NT2/D1 (cell line): Measurements from ENCODE around the gene LEO1.
A peak's percentile ranks its signal among the peaks of the same experiment; 100 is the strongest.

Experiments
- DNase-seq: peaks from one replicate; pipeline ENCODE4 v3.0.0-alpha.2; 2011; ENCODE audit warnings: low read depth, low spot score
- H3K27me3 ChIP-seq: 2 replicates; pipeline ENCODE4 v1.6.0; 2011; ENCODE audit warnings: mild to moderate bottlenecking; ENCODE audit not compliant: insufficient read length, insufficient read depth
- H3K36me3 ChIP-seq: 2 replicates; pipeline ENCODE4 v1.6.1; 2011; ENCODE audit warnings: mild to moderate bottlenecking, low read length, mixed read lengths; ENCODE audit not compliant: insufficient read depth, insufficient read length
- H3K4me1 ChIP-seq: 2 replicates; pipeline ENCODE4 v1.5.1; 2011; ENCODE audit not compliant: insufficient read depth, insufficient read length
- H3K4me3 ChIP-seq: 2 replicates; pipeline ENCODE4 v1.5.1; 2011; ENCODE audit warnings: low read depth; ENCODE audit not compliant: insufficient read length
- H3K9ac ChIP-seq: 2 replicates; pipeline ENCODE4 v1.6.0; 2011; ENCODE audit warnings: low read depth; ENCODE audit not compliant: insufficient read length
- H3K9me3 ChIP-seq: 2 replicates; pipeline ENCODE4 v1.5.1; 2011; ENCODE audit warnings: mild to moderate bottlenecking, low read length; ENCODE audit not compliant: insufficient read depth
- SUZ12 ChIP-seq: IDR thresholded peaks from 2 replicates; pipeline ENCODE4 v1.6.1; 2011; ENCODE audit not compliant: insufficient read length, insufficient read depth; ENCODE audit errors: extremely low read depth
- YY1 ChIP-seq: IDR thresholded peaks from 2 replicates; pipeline ENCODE4 v1.6.1; 2011; ENCODE audit not compliant: insufficient read length, insufficient read depth
- ZNF274 ChIP-seq: IDR thresholded peaks from 2 replicates; pipeline ENCODE4 v1.6.1; 2011; ENCODE audit warnings: mild to moderate bottlenecking, low read depth, low read length

LEO1 gene

DNA sequence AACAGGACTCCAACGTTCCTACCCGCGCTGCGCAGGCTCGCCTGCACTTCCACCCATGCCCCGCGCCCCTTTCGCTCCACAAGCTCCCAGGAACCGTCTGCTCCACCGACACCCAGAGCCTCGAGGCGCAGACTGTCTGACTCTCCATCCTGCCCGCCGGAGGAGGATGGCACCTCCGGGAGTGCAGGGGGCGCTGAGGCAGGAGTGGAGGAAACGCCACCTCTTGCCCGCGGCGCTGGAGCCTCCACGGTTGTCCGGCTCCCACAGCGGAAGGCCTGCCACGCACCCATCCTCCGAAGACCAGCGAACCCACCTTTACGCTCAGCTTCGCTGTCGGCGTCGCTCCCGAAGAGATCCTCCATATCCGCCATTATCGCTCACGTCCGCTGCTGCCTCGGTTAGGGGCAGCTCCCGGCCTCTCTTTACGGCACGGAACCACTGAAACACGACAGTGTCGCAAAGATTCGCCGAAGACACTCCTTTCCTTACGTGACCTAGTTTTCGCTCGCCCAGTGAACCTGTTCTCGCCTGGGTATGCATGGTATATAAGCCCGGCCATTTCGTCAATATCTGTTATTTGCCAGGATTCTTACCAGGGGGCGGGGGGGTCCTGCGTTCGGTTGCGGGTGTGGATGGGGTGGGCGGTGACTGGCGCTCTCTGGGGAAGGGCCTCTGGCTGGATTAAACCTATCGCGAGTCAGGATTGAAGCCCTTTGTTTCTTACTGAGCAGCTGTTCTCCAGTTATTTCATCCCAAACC lies at the start of gene LEO1:
LEO1 (minus strand) TSS at position 404 of the 759 bp plus-strand sequence; CDS start at position 371, 33 bp downstream.
- H3K27me3 ChIP-seq: no peaks in the 10 kb centered on the region
- DNase-seq: peak; percentile 60
- TF ChIP-seq SUZ12 (no peak), YY1 (peak; percentile 74)
- H3K36me3 ChIP-seq: no peaks in the 10 kb centered on the region
- no peaks in the 10 kb centered on the region for H3K4me1 ChIP-seq
- no peaks in the 10 kb centered on the region for H3K9me3 ChIP-seq
- H3K4me3 ChIP-seq: peak within 1 kb of the TSS; percentile 75
- peak within 1 kb of the TSS; percentile 95 for H3K9ac ChIP-seq

- no peak for DNase-seq
- no peaks in the 10 kb centered on the region for H3K4me1 ChIP-seq
- TF ChIP-seq ZNF274 (no peak), YY1 (no peak), SUZ12 (no peak)
- no peaks in the 10 kb centered on the region for H3K36me3 ChIP-seq
- H3K4me3 ChIP-seq: no peak overlapping the region
- no peaks in the 10 kb centered on the region for H3K27me3 ChIP-seq
- H3K9ac ChIP-seq: no peak overlapping the region
- no peaks in the 10 kb centered on the region for H3K9me3 ChIP-seq
Measured at GRCh38 chr15:52021128-52021671, 49.6 kb upstream of the LEO1 start.

- TF ChIP-seq YY1 (no peak), SUZ12 (no peak), ZNF274 (no peak)
- DNase-seq: no peak
Measured at GRCh38 chr15:52020221-52021085, 48.9 kb upstream of the LEO1 start.

GRCh38 chr15:52019394-52020220 lies 48.0 kb upstream of the LEO1 start:
- no peaks in the 10 kb centered on the region for H3K36me3 ChIP-seq
- H3K4me3 ChIP-seq: peak overlapping the region; percentile 61
- no peak for TF ChIP-seq SUZ12
- no peaks in the 10 kb centered on the region for H3K27me3 ChIP-seq
- H3K4me1 ChIP-seq: no peaks in the 10 kb centered on the region
- peak overlapping the region; percentile 76 for H3K9ac ChIP-seq
- DNase-seq: no peak
- no peaks in the 10 kb centered on the region for H3K9me3 ChIP-seq

More at GRCh38 chr15:52020221-52021085, 48.9 kb upstream of the LEO1 start:
- Histone ChIP-seq H3K9ac (peak overlapping the region; percentile 74), H3K36me3 (no peaks in the 10 kb centered on the region), H3K4me3 (peak overlapping the region; percentile 61), H3K27me3 (no peaks in the 10 kb centered on the region), H3K4me1 (no peaks in the 10 kb centered on the region), H3K9me3 (no peaks in the 10 kb centered on the region)

DNA sequence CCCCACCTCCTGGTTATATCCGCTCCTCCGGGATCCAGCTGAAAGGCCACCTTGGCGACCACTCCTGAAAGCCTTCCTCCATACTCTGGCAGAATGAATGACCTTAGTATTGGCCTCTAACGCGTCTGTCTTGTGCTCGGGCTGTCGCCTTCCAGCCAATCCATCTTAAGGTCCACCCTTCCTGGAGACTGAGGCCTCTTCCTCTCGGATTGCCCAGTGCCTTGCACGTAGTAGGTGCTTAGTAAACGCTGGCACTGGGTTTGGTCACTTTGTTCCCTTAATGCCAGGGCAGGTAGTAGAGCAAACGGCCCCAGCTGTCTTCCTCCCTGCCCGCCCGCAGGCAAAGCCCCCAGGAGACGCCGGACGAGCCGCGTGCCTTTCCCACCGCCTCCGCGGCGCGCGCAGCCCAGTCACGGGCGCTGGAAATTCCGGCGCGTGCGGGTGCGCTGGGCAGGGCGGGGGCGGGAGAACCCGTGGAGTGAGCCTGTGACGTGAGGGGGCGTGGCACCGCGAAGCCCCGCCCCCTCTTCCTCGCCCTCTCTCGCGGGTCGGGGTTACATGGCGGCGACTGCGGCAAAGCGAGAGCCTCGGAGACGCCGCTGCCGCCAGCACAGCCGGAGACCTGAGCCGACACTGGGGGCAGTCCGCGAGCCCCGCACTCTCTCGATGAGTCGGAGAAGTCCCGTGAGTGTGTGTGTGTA lies 47.3 kb upstream of the LEO1 start, which contains the start of gene MAPK6:
MAPK6 (plus strand) TSS at position 527 of the 701 bp plus-strand sequence. CDS start 27,242 bp downstream, outside the sequence.
- Histone ChIP-seq H3K27me3 (no peaks in the 10 kb centered on the region), H3K9ac (peak within 1 kb of the TSS; percentile 76), H3K4me3 (peak within 1 kb of the TSS; percentile 61), H3K9me3 (no peaks in the 10 kb centered on the region), H3K4me1 (no peaks in the 10 kb centered on the region), H3K36me3 (no peaks in the 10 kb centered on the region)
- DNase-seq: peak; percentile 25
- TF ChIP-seq ZNF274: no peak
- TF ChIP-seq YY1: peak; percentile 10

DNA sequence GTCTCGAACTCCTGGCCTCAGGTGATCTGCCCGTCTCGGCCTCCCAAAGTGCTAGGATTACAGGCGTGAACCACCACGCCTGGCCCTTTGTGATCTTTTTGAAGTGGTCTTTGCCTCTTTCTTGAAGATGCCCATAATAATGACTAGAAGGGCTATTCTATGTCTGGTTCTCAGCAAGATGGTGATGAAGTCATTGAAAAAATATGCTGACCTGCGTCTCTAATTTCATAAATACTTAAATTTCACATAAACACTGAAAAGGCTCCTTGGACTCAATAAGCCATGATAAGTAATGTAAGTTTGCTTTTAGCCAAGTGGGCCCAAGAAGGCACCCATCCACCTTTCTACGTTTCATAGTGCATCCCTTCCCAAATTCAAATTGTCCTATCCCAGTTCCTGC lies 46.7 kb upstream of the LEO1 start:
- no peak overlapping the region for H3K9ac ChIP-seq
- H3K27me3 ChIP-seq: no peaks in the 10 kb centered on the region
- DNase-seq: no peak
- H3K9me3 ChIP-seq: no peaks in the 10 kb centered on the region
- no peaks in the 10 kb centered on the region for H3K4me1 ChIP-seq
- TF ChIP-seq YY1: no peak
- no peak for TF ChIP-seq SUZ12
- TF ChIP-seq ZNF274: no peak
- no peaks in the 10 kb centered on the region for H3K36me3 ChIP-seq
- no peak overlapping the region for H3K4me3 ChIP-seq
